NCI-H2196 (cell line): ENCODE measurements around the gene TRPT1.
A peak's percentile ranks its signal among the peaks of the same experiment; 100 is the strongest.
"Not testable (repeated sequence)": the region's sequence is repeated elsewhere in the genome, so short reads cannot be mapped to it uniquely, and the experiment has no call there.

ENCODE experiments used
- DNase-seq: peaks from one replicate; lab custom pipeline; 2025; ENCODE audit not compliant: unreplicated experiment; lab: John Stamatoyannopoulos, UW

The TRPT1 gene

GRCh38 chr11:64258946-64259532 is 33.1 kb upstream of the TRPT1 start:
- no peak for DNase-seq

- DNase-seq = no peak
These were observed 32.4 kb upstream of the TRPT1 start for GRCh38 chr11:64258356-64258755.

GRCh38 chr11:64256300-64256699 is 30.3 kb upstream of the TRPT1 start:
- DNase-seq = no peak

GRCh38 chr11:64255135-64256128 is 29.4 kb upstream of the TRPT1 start:
- no peak for DNase-seq

- no peak for DNase-seq
These were observed 28.3 kb upstream of the TRPT1 start for GRCh38 chr11:64254326-64254725.

GRCh38 chr11:64253481-64253880 is 27.5 kb upstream of the TRPT1 start:
- DNase-seq = no peak

GRCh38 chr11:64253043-64253442 is 27.1 kb upstream of the TRPT1 start:
- DNase-seq = no peak

GRCh38 chr11:64252003-64252872 is 26.3 kb upstream of the TRPT1 start:
- DNase-seq = no peak

GRCh38 chr11:64251753-64252002 is 25.7 kb upstream of the TRPT1 start:
- DNase-seq = no peak

GRCh38 chr11:64251016-64251752 is 25.2 kb upstream of the TRPT1 start, which contains the start of gene PLCB3:
Gene PLCB3 (plus strand): TSS chr11:64251530. CDS start chr11:64251650, 120 bp downstream.
- DNase-seq = peak; percentile 59

GRCh38 chr11:64250415-64251015 is 24.5 kb upstream of the TRPT1 start:
- peak; percentile 22 for DNase-seq

- DNase-seq = no peak
These were observed 23.8 kb upstream of the TRPT1 start for GRCh38 chr11:64249563-64250414.

- DNase-seq = no peak
These were observed 23.1 kb upstream of the TRPT1 start for GRCh38 chr11:64249038-64249437.

GRCh38 chr11:64248578-64248977 is 22.6 kb upstream of the TRPT1 start:
- no peak for DNase-seq

- DNase-seq = no peak
These were observed 21.9 kb upstream of the TRPT1 start for GRCh38 chr11:64247729-64248531.

- DNase-seq = peak; percentile 87
These were observed 21.1 kb upstream of the TRPT1 start, which contains the start of gene PPP1R14B for GRCh38 chr11:64246871-64247728. Gene PPP1R14B (minus strand): TSS chr11:64246943. CDS start chr11:64246673, 270 bp downstream.

- DNase-seq = not testable (repeated sequence)
These were observed 20.6 kb upstream of the TRPT1 start for GRCh38 chr11:64246621-64246870.
